Brain microvascular endothelial cell (primary cell): ENCODE measurements around the gene CCL16.

Experiments
- DNase-seq: peaks from one replicate; pipeline ENCODE4 v3.0.0-alpha.2; 2020
- H3K27ac ChIP-seq: fragments of 250-450 bp; sonication (Bioruptor Pico); 2 replicates; pipeline ENCODE4 v1.5.1; 2020; ENCODE audit warnings: mild to moderate bottlenecking, moderate library complexity
- H3K27me3 ChIP-seq: fragments of 250-450 bp; sonication (Bioruptor Pico); replicated peaks from 2 replicates; pipeline ENCODE4 v1.5.1; 2020; ENCODE audit warnings: mild to moderate bottlenecking
- H3K36me3 ChIP-seq: fragments of 250-450 bp; sonication (Bioruptor Pico); replicated peaks from 2 replicates; pipeline ENCODE4 v1.5.1; 2020; ENCODE audit warnings: mild to moderate bottlenecking
- H3K4me3 ChIP-seq: 2 replicates; pipeline ENCODE4 v1.5.1; 2011; ENCODE audit warnings: low read depth, mild to moderate bottlenecking, control low read depth, low read length, moderate library complexity
- in situ Hi-C: cut with HindIII; loops from 2 replicates; pipeline ENCODE4 v1.10.0; 2017; ENCODE audit warnings: low sequenced_read_pairs, low pct_ligation_motif_present
- TF ChIP-seq, protein P1 (sequence below): IDR thresholded peaks from 2 replicates; pipeline ENCODE4 v1.5.1; 2011; ENCODE audit warnings: low read depth, mild to moderate bottlenecking, moderate library complexity, low read length, control low read depth, inconsistent platforms; ENCODE audit errors: missing control alignments

CCL16 gene, protein sequence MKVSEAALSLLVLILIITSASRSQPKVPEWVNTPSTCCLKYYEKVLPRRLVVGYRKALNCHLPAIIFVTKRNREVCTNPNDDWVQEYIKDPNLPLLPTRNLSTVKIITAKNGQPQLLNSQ

DNA sequence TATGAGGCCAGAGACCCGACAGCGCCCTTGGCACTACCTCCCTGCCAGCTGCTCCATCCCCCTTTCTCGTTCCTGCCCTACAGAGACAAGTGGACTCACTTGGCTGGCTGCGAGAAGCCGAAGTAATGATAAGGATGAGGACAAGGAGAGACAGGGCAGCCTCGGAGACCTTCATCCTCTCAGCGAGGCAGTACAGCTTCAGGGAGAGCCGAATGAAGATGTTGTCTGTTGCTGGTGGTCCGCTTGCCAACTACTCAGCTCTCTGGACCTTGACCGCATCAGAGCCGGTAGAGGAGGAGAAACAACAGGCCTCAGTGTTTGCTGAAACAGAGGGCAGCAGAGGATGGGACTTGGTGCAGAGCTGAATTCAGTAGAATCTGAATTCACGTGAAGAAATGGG lies at the start of gene CCL16:
Gene CCL16, minus strand, starts transcription at position 252 of the 400 bp plus-strand sequence. Its CDS starts 77 bp downstream, at position 175.
- Histone ChIP-seq H3K4me3 (no peak within 1 kb of the TSS), H3K27me3 (no peaks in the 10 kb centered on the region), H3K36me3 (no peaks in the 10 kb centered on the region), H3K27ac (no peak within 1 kb of the TSS)
- in situ Hi-C loops: no loop called here
- DNase-seq: no peak
- TF ChIP-seq, protein P1, sequence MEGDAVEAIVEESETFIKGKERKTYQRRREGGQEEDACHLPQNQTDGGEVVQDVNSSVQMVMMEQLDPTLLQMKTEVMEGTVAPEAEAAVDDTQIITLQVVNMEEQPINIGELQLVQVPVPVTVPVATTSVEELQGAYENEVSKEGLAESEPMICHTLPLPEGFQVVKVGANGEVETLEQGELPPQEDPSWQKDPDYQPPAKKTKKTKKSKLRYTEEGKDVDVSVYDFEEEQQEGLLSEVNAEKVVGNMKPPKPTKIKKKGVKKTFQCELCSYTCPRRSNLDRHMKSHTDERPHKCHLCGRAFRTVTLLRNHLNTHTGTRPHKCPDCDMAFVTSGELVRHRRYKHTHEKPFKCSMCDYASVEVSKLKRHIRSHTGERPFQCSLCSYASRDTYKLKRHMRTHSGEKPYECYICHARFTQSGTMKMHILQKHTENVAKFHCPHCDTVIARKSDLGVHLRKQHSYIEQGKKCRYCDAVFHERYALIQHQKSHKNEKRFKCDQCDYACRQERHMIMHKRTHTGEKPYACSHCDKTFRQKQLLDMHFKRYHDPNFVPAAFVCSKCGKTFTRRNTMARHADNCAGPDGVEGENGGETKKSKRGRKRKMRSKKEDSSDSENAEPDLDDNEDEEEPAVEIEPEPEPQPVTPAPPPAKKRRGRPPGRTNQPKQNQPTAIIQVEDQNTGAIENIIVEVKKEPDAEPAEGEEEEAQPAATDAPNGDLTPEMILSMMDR: no peak

DNA sequence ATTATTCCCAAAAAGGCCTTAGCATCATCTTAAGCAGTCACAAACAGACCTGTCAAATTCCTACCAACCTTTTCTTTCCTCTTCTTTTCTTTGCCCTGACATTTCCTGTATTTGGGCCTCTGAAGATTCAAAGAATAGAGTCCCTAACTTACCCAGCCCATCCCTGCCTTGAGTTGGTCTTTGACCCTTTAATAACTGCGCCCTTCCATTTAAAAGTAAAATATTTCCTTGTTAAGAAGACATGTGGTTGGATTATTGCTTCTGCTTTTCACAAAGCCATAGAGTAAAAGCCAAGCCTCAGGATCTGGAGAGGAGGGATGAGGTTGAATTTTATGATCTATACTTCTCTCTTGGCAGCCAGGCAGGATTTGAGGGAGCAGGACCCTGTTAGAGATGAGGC lies 49.7 kb upstream of the CCL16 start:
- TF ChIP-seq, protein P1: no peak

DNA sequence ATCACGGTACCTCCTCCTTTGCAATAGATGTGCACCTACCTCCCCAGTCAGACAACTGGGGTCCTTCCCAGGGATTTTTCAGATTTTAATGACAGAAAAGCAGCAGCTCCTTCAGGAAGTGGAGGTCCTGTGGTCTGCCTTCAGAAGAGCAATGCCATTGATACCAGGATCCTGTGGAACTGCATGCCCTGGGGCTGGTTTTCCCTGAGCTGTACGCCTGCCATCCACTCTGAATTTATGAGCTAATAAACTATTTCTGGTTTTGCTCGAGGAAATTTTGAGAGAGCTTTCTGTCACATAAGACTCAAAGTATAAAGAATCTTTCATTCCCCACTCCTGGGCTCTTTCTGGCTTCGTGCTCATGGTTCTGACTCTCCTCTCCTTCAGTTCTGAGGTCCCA lies 46.5 kb upstream of the CCL16 start:
- Histone ChIP-seq H3K27me3 (no peaks in the 10 kb centered on the region), H3K27ac (no peak overlapping the region), H3K36me3 (no peaks in the 10 kb centered on the region), H3K4me3 (no peak overlapping the region)
- TF ChIP-seq, protein P1: no peak
- in situ Hi-C loops: no loop called here
- no peak for DNase-seq

More for the DNA sequence above, 49.7 kb upstream of the CCL16 start:
- H3K4me3 ChIP-seq: no peak overlapping the region
- H3K27me3 ChIP-seq: no peaks in the 10 kb centered on the region
- no peak for DNase-seq
- no peak overlapping the region for H3K27ac ChIP-seq
- in situ Hi-C loops: no loop called here
- H3K36me3 ChIP-seq: no peaks in the 10 kb centered on the region

DNA sequence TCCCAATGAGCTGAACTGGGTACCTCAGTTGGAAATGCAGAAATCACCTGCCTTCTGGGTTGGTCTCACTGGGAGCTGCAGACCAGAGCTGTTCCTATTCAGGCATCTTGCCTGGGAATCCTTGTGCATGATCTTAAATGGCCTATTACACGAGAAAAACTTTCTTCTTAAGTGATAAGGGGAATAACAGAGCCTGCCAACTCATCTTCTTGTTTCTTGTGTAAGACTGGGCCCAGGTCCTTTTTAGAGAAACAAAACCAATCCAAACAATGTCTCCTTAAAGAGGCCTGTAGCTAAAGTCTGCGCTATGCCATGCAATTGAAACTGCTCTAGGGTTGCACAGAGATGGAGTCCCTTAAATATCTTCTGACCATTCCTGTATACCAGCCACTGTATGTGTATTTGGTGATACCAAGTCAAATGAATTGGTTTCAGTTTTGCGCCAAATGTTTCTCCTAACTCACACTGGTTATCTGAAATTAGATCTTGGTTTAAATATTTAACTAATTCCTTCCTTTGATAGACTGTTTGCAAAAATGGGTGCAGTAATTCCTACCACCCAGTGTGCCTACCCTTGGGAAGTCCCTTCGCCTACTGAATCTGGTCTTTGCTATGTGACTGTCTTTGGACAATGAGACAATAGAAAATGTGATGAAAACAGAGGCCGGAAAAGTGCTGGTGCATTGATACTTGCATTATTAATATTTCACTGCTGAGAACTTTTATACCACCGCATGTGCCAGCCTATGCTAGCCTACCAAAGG lies 43.0 kb upstream of the CCL16 start:
- Histone ChIP-seq H3K36me3 (no peaks in the 10 kb centered on the region), H3K27ac (no peak overlapping the region), H3K4me3 (no peak overlapping the region), H3K27me3 (no peaks in the 10 kb centered on the region)
- in situ Hi-C loops: no loop called here
- TF ChIP-seq, protein P1: no peak
- DNase-seq: no peak

DNA sequence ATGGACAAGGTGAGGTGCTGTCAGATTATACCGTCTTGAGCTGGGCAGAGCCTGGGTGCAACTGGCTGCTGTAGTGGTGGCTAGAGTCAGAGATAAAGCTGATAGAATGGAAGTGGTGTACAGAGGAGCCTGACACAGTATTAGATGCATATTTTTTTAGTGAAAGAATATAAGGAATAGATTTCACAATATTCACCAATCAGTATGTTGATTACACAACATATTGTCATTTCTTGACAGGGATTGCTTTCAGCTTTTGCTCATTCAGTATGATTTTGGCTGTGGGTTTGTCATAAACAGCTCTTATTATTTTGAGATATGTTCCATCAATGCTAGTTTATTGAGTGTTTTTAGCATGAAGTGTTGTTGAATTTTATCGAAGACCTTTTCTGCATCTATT lies 38.1 kb upstream of the CCL16 start:
- TF ChIP-seq, protein P1: no peak
- H3K27ac ChIP-seq: no peak overlapping the region
- in situ Hi-C loops: no loop called here
- H3K36me3 ChIP-seq: no peaks in the 10 kb centered on the region
- H3K27me3 ChIP-seq: no peaks in the 10 kb centered on the region
- H3K4me3 ChIP-seq: no peak overlapping the region
- DNase-seq: no peak
